HG02763 (cell line): ENCODE measurements around the gene ZDHHC14.
"Not testable (repeated sequence)": the region's sequence is repeated elsewhere in the genome, so short reads cannot be mapped to it uniquely, and the experiment has no call there.

ENCODE experiments used
- ATAC-seq: cut with Tn5 transposase; IDR thresholded peaks from one replicate; pipeline ENCODE4 v1.9.1; 2021; ENCODE audit warnings: mild to moderate bottlenecking, moderate library complexity; ENCODE audit not compliant: unreplicated experiment

The ZDHHC14 gene

GRCh38 chr6:157706883-157707282 is 325.9 kb downstream of the ZDHHC14 start:
- ATAC-seq = no peak

GRCh38 chr6:157707576-157707975 is 326.6 kb downstream of the ZDHHC14 start:
- no peak for ATAC-seq

- no peak for ATAC-seq
These were observed 327.2 kb downstream of the ZDHHC14 start for GRCh38 chr6:157708239-157708638.

GRCh38 chr6:157708933-157709332 is 327.9 kb downstream of the ZDHHC14 start:
- ATAC-seq = no peak

- no peak for ATAC-seq
These were observed 328.6 kb downstream of the ZDHHC14 start for GRCh38 chr6:157709555-157709954.

- ATAC-seq = no peak
These were observed 329.6 kb downstream of the ZDHHC14 start for GRCh38 chr6:157710604-157711003.

GRCh38 chr6:157711060-157711459 is 330.1 kb downstream of the ZDHHC14 start:
- ATAC-seq = no peak

GRCh38 chr6:157712585-157713295 is 331.8 kb downstream of the ZDHHC14 start:
- ATAC-seq = no peak

- no peak for ATAC-seq
These were observed 332.6 kb downstream of the ZDHHC14 start for GRCh38 chr6:157713451-157714152.

GRCh38 chr6:157714153-157714490 is 333.1 kb downstream of the ZDHHC14 start:
- ATAC-seq = no peak

GRCh38 chr6:157715728-157716164 is 334.8 kb downstream of the ZDHHC14 start:
- no peak for ATAC-seq

GRCh38 chr6:157716251-157716995 is 335.4 kb downstream of the ZDHHC14 start:
- no peak for ATAC-seq

- ATAC-seq = no peak
These were observed 336.4 kb downstream of the ZDHHC14 start for GRCh38 chr6:157717340-157717748.

- ATAC-seq = no peak
These were observed 337.7 kb downstream of the ZDHHC14 start for GRCh38 chr6:157718503-157719187.

GRCh38 chr6:157720964-157721363 is 340.0 kb downstream of the ZDHHC14 start:
- ATAC-seq = not testable (repeated sequence)

GRCh38 chr6:157721426-157721825 is 340.4 kb downstream of the ZDHHC14 start:
- no peak for ATAC-seq

GRCh38 chr6:157721830-157722229 is 340.8 kb downstream of the ZDHHC14 start:
- no peak for ATAC-seq

GRCh38 chr6:157723376-157723775 is 342.4 kb downstream of the ZDHHC14 start:
- ATAC-seq = no peak

- ATAC-seq = no peak
These were observed 343.3 kb downstream of the ZDHHC14 start for GRCh38 chr6:157724138-157724820.

GRCh38 chr6:157724960-157725741 is 344.2 kb downstream of the ZDHHC14 start:
- no peak for ATAC-seq
